Smooth muscle cell of bladder (primary cell): Measurements from ENCODE around the gene KLHL6. TPM values are rescaled to one million over a fixed set of nuclear protein-coding genes. Genes with fewer than 3 reads are reported as not detected.

Experiments
- total RNA-seq: library from RNA; depleted of rRNA; stranded (reverse); fragments of >200 nt; gene quantifications from 2 replicates; pipeline ENCODE4 v1.2.3, GENCODE V29; 2014

Gene KLHL6
- under 0.01 TPM in 2 replicates for total RNA-seq

GRCh38 chr3:183555541-183556081 lies at the start of gene KLHL6:
KLHL6 (minus strand) TSS chr3:183555706; CDS start chr3:183555653, 53 bp downstream.

Other genes with a start within 250 kb of the KLHL6 start
- 0.14 and 0.37 TPM in 2 replicates for gene MCF2L2, start 127.1 kb downstream of the KLHL6 start, total RNA-seq
- 66.6 and 87.5 TPM in 2 replicates for gene KLHL24, start 79.9 kb upstream of the KLHL6 start, total RNA-seq
- 19.2 and 32.7 TPM in 2 replicates for gene YEATS2, start 142.1 kb upstream of the KLHL6 start, total RNA-seq